K562 (cell line): ENCODE measurements around the gene OR9A2. TPM values are rescaled to one million over a fixed set of nuclear protein-coding genes. Genes with fewer than 3 reads are reported as not detected.

Source experiments
- ATAC-seq: fragments of 200-7000 bp; cut with Tn5 transposase; 3 replicates; pipeline ENCODE4 v1.9.1; 2020; ENCODE audit warnings: moderate library complexity
- BruUV-seq: library from RNA; stranded (reverse); fragments of 400-500 nt; replicated peaks from 2 replicates; lab custom pipeline; 2021; lab: Mats Ljungman, UMichigan
- CTCF ChIA-PET: fragments of 300-600 bp; formaldehyde crosslinking; extraction: SDS; loops from one replicate; lab custom pipeline; 2021; ENCODE audit warnings: low intra/inter-chr PET ratio; lab: Yijun Ruan, JAX
- POLR2A ChIA-PET: fragments of 300-600, 350-650 bp; sonication (Branson Sonifier 250); formaldehyde crosslinking; extraction: SDS; loops from one replicate; lab custom pipeline; 2021; ENCODE audit warnings: antibody characterized with exemption, inconsistent platforms; lab: Yijun Ruan, JAX
- DNase-seq, 4 experiments: peaks; one replicate each; pipeline versions ENCODE4 v3.0.0 to v3.0.0-alpha.2; 2011 to 2018; ENCODE audit warnings: low spot score in 3 of 4, mixed read lengths in 3 of 4; ENCODE audit errors: extremely low read depth in 1 of 4
- FAIRE-seq: peaks from 2 replicates; lab custom pipeline; 2011; peaks lifted over from hg19 to GRCh38; lab: Jason Lieb, UNC
- H2AFZ ChIP-seq: 2 replicates; pipeline ENCODE4 v1.6.0; 2011; ENCODE audit warnings: low read depth, low read length, control low read depth, inconsistent platforms
- H3K27ac ChIP-seq: fragments of 200-600 bp; 3 replicates; pipeline ENCODE4 v1.8.0; 2011; ENCODE audit warnings: low read depth, mild to moderate bottlenecking, control low read depth, inconsistent platforms, low read length, moderate library complexity, mixed read lengths; ENCODE audit errors: extremely low read depth
- H3K27me3 ChIP-seq, 2 experiments: fragments of 300-600 bp in 1 of 2; 2 replicates in 1 of 2; 3 replicates in 1 of 2; pipeline versions ENCODE4 v1.6.0 to v1.8.0; 2011; ENCODE audit warnings: inconsistent platforms in 2 of 2, low read length in 2 of 2, mild to moderate bottlenecking in 1 of 2, mixed read lengths in 1 of 2, moderate library complexity in 1 of 2; ENCODE audit not compliant: control insufficient read depth in 2 of 2, insufficient read depth in 2 of 2
- H3K36me3 ChIP-seq: fragments of 300-600 bp; 3 replicates; pipeline ENCODE4 v1.8.0; 2011; ENCODE audit warnings: mild to moderate bottlenecking, low read length, inconsistent platforms; ENCODE audit not compliant: control insufficient read depth, insufficient read depth
- H3K4me1 ChIP-seq, 2 experiments: fragments of 200-600 bp in 1 of 2; replicated peaks in 1 of 2; 2 replicates in 1 of 2; 3 replicates in 1 of 2; pipeline versions ENCODE4 v1.5.1 to v1.8.0; 2011; ENCODE audit warnings: inconsistent platforms in 2 of 2, low read length in 2 of 2, mild to moderate bottlenecking in 1 of 2, mixed read lengths in 1 of 2, moderate library complexity in 1 of 2; ENCODE audit not compliant: control insufficient read depth in 2 of 2, insufficient read depth in 2 of 2
- H3K4me2 ChIP-seq: 2 replicates; pipeline ENCODE4 v1.6.1; 2011; ENCODE audit warnings: low read length, control low read depth, inconsistent platforms, mixed read lengths; ENCODE audit not compliant: insufficient read depth
- H3K4me3 ChIP-seq: fragments of 200-600 bp; sonication (generic), shearing (Covaris generic); 2 replicates; pipeline ENCODE4 v1.5.1; 2016; ENCODE audit warnings: control low read depth, inconsistent platforms
- H3K79me2 ChIP-seq: fragments of 200-600 bp; 3 replicates; pipeline ENCODE4 v1.8.0; 2011; ENCODE audit warnings: low read length, inconsistent platforms; ENCODE audit not compliant: control insufficient read depth, insufficient read depth
- H3K9ac ChIP-seq, 2 experiments: 2 replicates each; pipeline versions ENCODE4 v1.6.0 to v1.6.1; 2011; ENCODE audit warnings: low read depth in 2 of 2, low read length in 2 of 2, control low read depth in 1 of 2, inconsistent platforms in 1 of 2, mild to moderate bottlenecking in 1 of 2, mixed read lengths in 1 of 2; ENCODE audit not compliant: insufficient read depth in 1 of 2
- H3K9me1 ChIP-seq: one replicate; pipeline ENCODE4 v1.6.0; 2011; ENCODE audit warnings: inconsistent platforms, mild to moderate bottlenecking, low read length, moderate library complexity; ENCODE audit not compliant: control insufficient read depth, insufficient read depth
- H3K9me3 ChIP-seq: replicated peaks from 2 replicates; pipeline ENCODE4 v1.5.1; 2011; ENCODE audit warnings: low read depth, low read length, inconsistent platforms; ENCODE audit not compliant: control insufficient read depth, insufficient read depth
- H4K20me1 ChIP-seq: replicated peaks from 2 replicates; pipeline ENCODE4 v1.6.1; 2011; ENCODE audit warnings: low read length, inconsistent platforms, mixed read lengths; ENCODE audit not compliant: control insufficient read depth, insufficient read depth
- CBX3 ChIP-seq, 2 experiments: IDR thresholded peaks; 1 replicate in 1 of 2; 2 replicates in 1 of 2; pipeline ENCODE4 v1.6.1; 2012; ENCODE audit warnings: inconsistent platforms in 2 of 2, low read length in 2 of 2, borderline replicate concordance in 1 of 2, control low read depth in 1 of 2
- MAFF ChIP-seq: IDR thresholded peaks from 2 replicates; pipeline ENCODE4 v1.6.1; 2012; ENCODE audit warnings: low read length, improper control_type of control experiment
- WGBS: fragments of 100-300 bp; shearing (Covaris generic); methylation state at CpG from one replicate; pipeline ENCODE4 v1.1.6; 2016; ENCODE audit warnings: low coverage, mixed read lengths; ENCODE audit not compliant: insufficient coverage; ENCODE audit errors: missing lambda C conversion rate; 5-methylcytosine and 5-hydroxymethylcytosine counted together
- in situ Hi-C: fragments of 300-500 bp; cut with MboI; formaldehyde crosslinking; loops from 4 replicates; pipeline ENCODE4 v1.15.0; 2018; ENCODE audit warnings: inconsistent platforms, mixed read lengths
- intact Hi-C: fragments of 100-400 bp; cut with micrococcal nuclease; formaldehyde crosslinking; loops from 2 replicates; pipeline ENCODE4 v1.14.2; 2022
- polyA plus RNA-seq, 8 experiments: library from polyadenylated mRNA; depleted of rRNA in 4 of 8; stranded (reverse) in 5 of 8; unstranded in 3 of 8; fragments of >200 nt; fragmentation: Nextera tagmentation in 2 of 8; fragmentation: Illumina TruSeq in 1 of 8; extraction: Ambion mirVana in 2 of 8; extraction: Trizol in 1 of 8; gene quantifications; 2 replicates each; pipeline versions ENCODE4 v1.2.1 to v1.2.3, GENCODE V29; 2011 to 2014; ENCODE audit warnings: inconsistent platforms in 1 of 8, missing spikeins in 1 of 8
- total RNA-seq, 7 experiments: library from RNA; depleted of rRNA in 6 of 7; stranded (reverse); fragments of >200 nt in 6 of 7; fragmentation: Illumina TruSeq in 2 of 7; extraction: Trizol in 2 of 7; gene quantifications; 2 replicates each; pipeline versions ENCODE4 v1.2.1 to v1.2.3, GENCODE V29; 2011 to 2021; ENCODE audit warnings: low replicate concordance in 1 of 7
- TF ChIP-seq, protein P1 (sequence below): fragments of 450-650 bp; IDR thresholded peaks from 2 replicates; pipeline ENCODE4 v1.6.1; 2016

Gene OR9A2
- total and polyA plus RNA-seq, 9 of the 15 experiments (the other 6 are each of a cell fraction or from before 2014, with no cell fraction given), result not detected

DNA sequence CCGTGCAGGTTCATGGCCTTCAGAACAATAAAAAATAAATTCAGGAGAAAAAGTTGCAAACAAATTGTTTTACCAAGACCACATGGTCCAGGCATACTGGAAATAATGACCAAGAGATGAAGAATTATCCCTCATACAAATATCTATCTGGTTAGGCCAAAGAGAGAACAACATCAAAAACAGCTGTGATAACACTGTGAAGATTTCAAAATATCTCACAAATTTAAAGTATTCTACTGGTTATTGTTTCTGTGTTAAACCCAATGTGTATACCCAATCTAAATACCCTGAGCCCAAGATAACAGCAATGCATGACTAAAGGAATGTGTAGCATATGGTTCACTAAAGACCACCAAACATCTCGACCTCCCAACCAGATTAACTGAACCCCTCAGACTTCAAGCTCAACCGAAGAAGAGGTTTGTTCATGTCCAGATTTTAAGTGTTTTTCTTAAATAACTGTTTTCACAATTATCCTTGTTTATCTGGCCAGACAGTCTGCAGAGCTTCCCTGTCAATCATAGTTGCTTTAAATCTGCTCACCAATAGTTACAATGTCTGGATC is 10.9 kb downstream of the OR9A2 start:
- Histone ChIP-seq H3K4me1 (no peaks in the 10 kb centered on the region), H3K27ac (no peak overlapping the region), H3K9ac (no peak overlapping the region), H3K36me3 (no peaks in the 10 kb centered on the region)
- CTCF ChIA-PET, result no interaction called here
- TF ChIP-seq, protein P1, sequence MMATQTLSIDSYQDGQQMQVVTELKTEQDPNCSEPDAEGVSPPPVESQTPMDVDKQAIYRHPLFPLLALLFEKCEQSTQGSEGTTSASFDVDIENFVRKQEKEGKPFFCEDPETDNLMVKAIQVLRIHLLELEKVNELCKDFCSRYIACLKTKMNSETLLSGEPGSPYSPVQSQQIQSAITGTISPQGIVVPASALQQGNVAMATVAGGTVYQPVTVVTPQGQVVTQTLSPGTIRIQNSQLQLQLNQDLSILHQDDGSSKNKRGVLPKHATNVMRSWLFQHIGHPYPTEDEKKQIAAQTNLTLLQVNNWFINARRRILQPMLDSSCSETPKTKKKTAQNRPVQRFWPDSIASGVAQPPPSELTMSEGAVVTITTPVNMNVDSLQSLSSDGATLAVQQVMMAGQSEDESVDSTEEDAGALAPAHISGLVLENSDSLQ, result peak; percentile 36; the same call in 1 of the 2 replicates
- TF ChIP-seq CBX3 (IDR thresholded peaks at IDR 0.05; ENCODE audit: borderline replicate concordance in 1 of 2, low read length in 2 of 2), result no peak
- TF ChIP-seq, all 486 proteins: peak for 1
- FAIRE-seq (no peak), DNase-seq (no peak), ATAC-seq (no peak)
- POLR2A ChIA-PET, result interaction anchor here (1.6 kb wide), 1 partner anchor 8 kb away, joined by 5 read pairs; no protein-coding TSS in a partner anchor
- no peak overlapping the region for H3K4me3 ChIP-seq
- H4K20me1 ChIP-seq, result no peaks in the 10 kb centered on the region
- H3K9me1 ChIP-seq, result no peaks in the 10 kb centered on the region
- peaks cover 10% of the 10 kb centered on the region in 2 experiments; a peak in 2 of 5 replicates for H3K27me3 ChIP-seq
- no peak overlapping the region for H2AFZ ChIP-seq
- H3K9me3 ChIP-seq, result no peaks in the 10 kb centered on the region
- intact Hi-C loops, result no loop called here
- no peaks in the 10 kb centered on the region for H3K79me2 ChIP-seq
- no TSS peak for BruUV-seq
- in situ Hi-C loops, result loop anchor here (10.0 to 25.0 kb wide), 2 partner anchors 289 to 379 kb away; no protein-coding TSS in a partner anchor
- 0% methylated on average over 3 of the region's 3 CpGs for WGBS
- H3K4me2 ChIP-seq, result no peak overlapping the region

DNA sequence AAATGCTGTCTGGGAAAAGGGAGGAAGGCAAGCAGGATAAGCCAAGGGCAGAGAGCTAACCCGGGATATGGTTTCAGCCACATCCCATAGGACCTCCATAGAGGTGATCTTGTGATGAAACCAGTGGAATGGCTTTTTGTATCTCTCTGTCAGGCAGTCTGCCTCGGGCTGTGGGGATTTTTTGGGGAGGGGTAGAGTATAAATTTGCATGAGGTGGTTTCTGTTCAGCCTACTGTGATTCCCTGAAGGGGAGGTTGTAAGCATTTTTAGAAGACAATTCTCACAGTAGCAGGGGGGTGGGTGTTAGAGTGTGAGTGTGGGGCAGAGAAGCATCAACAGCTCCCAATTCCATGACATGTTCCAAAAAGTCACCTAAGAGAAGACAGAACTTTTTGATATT is 11.8 kb downstream of the OR9A2 start:
- H3K4me2 ChIP-seq, result no peak overlapping the region
- ATAC-seq (no peak), DNase-seq (no peak)
- no peaks in the 10 kb centered on the region for H3K36me3 ChIP-seq
- no peaks in the 10 kb centered on the region for H3K79me2 ChIP-seq
- H3K27ac ChIP-seq, result no peak overlapping the region
- TF ChIP-seq MAFF, result no peak
- TF ChIP-seq, all 486 proteins: peak for 0
- 0% methylated on average over 2 of the region's 2 CpGs for WGBS
- POLR2A ChIA-PET, result no interaction called here
- CTCF ChIA-PET, result no interaction called here
- FAIRE-seq, result no peak
- no peaks in the 10 kb centered on the region for H3K9me3 ChIP-seq
- no peaks in the 10 kb centered on the region for H3K9me1 ChIP-seq
- H3K4me1 ChIP-seq, result no peaks in the 10 kb centered on the region
- intact Hi-C loops, result no loop called here
- H2AFZ ChIP-seq, result no peak overlapping the region
- in situ Hi-C loops, result loop anchor here (10.0 to 25.0 kb wide), 2 partner anchors 290 to 378 kb away; no protein-coding TSS in a partner anchor
- no TSS peak for BruUV-seq
- no peak overlapping the region for H3K4me3 ChIP-seq
- H3K9ac ChIP-seq, result no peak overlapping the region
- H3K27me3 ChIP-seq, result peaks cover 10 to 11% of the 10 kb centered on the region in 2 experiments; a peak in 2 of 5 replicates
- no peaks in the 10 kb centered on the region for H4K20me1 ChIP-seq
